Inflammatory macrophage treated with lipopolysaccharide for 4 hours (primary cell): ENCODE measurements around the gene POMZP3.
"Not testable (repeated sequence)": the region's sequence is repeated elsewhere in the genome, so short reads cannot be mapped to it uniquely, and the experiment has no call there.

ENCODE experiments used
- DNase-seq: peaks from one replicate; pipeline ENCODE4 v3.0.0-alpha.2; 2020

Gene POMZP3

DNA sequence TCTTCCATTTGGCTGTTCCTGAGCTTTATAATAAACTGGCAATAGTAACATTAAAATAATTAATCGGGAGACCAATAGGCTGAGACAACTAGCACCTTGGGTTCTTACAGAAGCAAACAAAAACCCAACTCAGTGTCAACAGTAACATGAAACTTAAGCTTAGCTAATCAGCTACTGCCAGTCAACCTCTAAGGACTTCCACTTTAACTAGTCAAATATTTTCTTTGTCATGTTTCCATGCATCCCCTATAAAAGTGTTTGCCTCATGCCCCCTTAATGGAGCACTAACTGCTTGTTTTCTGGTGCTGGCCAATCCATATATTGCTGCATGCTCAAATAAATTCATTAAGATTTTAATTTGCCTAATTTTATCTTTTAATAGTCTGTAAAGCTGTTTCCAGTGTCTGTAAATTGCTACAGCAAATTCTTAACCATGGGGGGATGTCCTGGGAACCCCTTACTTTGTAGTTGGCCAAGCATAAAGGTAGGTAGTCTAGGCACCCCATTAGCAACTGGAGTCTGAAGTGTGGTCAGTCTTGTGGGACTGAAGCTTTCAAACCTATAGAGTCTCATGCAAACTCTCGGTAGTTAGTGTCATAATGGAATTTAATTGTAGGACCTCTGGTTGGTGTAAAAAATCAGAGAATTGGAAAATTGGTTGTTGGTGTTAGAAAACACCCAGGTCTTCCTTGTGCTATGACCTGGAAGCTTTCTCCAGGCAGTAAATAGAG is 40.3 kb downstream of the POMZP3 start:
- peak; percentile 16 for DNase-seq

DNA sequence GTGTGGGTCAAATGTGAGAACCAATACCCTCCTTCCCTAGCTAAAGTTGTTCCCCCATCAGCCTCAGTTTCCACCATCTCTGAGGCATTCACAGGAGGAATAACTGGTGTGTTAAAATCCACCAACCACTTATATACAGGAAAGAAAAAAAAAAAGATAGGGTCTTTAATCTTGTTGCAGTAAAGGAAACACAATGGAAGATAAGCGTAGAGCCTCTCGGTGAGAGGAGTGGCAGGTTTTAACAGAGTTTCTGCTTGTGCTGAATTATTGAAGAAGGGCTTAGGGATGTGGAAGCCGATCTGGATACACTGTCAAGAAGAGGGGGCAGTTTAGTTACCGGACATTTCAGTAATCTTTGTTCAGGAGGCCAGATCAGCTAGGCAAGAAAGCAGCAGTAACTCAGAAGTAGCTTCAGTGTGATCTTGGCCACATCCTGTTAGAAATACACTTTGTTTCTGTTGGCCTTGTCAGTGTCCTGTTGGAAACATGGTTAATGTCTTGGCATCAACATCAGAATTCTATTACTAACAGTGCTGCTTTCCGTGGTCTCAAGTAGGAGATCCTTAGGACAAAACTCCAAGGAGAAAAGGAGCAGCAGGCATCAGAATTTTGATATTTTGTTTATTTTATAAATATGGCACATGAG is 43.3 kb downstream of the POMZP3 start:
- not testable (repeated sequence) for DNase-seq

DNA sequence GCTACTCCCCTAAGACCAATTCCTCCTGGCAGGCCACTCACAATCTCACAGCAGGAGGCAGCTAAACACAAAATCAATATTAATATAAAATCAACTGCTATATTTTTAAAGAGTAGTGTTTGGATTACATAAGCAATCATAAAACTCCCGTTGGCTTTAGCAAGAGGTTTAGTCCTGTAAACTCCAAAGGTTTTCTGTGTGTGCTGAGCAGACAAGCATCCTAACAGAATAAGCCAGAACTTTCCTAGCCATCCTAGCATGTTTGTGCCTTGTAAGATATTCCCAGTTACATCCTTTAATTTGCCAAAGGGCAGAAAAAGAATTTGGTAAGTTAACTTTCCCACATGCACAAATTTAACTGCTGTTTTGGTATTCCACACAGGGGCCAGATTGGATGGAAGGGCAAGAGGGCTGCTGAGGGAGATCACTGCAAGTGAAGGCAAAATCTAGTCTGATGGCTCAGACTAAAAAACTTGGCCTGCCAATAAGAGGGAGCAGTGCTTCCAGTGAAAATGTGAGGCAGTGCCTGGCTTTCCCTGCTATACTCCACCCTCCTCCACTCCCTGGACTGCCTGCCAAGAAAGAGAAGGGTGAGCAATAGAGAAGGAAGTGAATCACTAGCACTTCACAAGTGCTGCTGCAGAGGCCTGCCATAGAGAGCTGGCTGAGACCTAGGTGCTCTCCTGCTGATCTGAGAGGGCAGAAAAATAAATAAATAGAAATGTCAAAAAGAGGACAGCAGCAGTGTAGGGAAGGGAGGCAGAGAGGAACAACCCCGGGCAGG is 44.0 kb downstream of the POMZP3 start:
- DNase-seq, result peak; percentile 54

DNA sequence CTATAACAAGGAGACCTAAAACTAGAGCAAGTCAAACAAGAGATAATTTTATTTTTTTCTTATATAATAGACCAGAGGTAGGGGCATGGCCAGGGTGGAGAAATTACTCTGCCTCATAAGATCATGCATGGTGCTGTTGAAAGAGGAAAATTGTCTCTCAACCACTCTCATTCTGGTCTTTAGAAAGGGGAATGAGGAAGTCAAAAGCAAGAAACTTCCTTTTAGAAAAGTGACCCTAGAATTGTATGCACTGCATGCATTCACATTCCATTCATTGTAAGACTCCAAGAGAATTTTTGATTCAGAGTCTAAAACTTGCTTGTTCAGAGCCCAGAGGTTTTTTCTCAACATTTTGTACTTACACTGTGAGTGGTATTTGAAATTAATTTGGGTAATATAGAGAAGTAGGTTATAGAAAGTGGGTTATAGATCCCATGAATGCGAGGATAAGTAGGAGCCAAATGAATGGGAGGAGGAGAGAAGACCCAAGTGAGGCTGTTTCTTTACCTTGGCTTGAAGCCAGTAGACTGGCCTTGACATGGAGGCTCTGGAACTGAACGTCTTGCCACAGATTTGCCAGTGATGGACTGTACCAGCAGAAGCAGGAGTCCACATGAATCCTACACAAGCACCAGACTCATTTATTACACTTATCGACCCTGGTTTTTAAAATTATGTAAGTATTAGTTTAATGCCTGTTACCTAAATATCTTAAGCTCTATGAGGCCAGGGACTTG is 51.0 kb downstream of the POMZP3 start:
- not testable (repeated sequence) for DNase-seq

DNA sequence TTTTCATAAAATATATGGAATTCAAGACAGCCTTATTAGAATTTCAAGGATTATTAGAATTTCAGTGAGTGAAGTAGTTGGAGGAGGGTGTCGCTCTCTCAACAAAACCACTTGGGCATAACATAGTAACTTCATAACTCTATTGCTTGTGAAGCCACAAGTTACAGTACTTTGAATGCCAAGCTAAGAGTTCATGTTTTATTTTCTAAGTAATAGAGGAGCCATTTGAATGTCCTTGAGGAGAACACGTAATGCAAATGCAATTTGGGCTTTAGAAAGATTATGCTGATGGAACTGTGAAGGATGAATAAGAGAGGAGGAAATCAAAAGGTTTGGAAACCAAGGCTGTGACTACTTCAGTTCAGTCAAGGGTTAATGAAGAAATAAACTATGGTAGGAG is 51.6 kb downstream of the POMZP3 start:
- DNase-seq, result not testable (repeated sequence)

DNA sequence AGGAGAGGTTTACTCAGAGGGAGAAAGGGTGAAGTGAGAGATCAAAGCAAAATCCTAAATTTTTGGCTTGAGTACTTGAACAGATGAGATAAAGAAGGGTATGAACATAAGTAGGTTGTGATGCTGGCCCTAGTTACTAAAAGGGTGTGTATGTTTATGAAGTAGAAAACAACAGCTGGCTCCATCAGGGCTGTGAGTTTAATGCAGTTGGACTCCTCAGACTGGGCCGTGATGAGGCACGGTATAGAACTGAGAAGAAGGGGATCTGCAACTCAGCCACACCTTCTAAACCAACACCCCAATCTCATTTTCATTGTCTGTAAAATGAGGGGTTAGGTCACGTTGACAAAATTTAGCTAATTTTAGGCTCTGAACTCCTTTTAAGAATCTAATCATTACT is 54.8 kb downstream of the POMZP3 start:
- not testable (repeated sequence) for DNase-seq

DNA sequence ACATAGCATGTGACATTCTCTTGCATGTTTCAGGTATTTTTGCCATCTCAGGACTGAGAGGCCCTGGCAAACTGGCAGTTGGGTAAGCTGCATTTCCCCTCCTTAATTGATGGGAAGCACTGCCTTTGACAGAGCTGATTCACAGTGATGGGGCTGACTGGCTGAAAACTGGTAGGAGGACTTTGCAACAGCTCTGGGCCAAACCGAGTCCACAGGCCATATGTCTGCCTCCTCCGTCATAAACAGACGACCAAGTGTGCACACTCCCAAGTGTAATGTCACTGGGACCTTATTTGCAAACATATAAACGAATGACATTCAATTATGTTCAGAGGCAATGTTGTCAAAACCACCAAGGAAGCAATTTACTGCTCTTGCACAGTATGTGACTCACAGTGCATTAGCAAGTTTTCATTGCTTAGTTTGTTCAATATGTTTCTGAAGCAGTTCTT is 56.7 kb downstream of the POMZP3 start:
- peak; percentile 39 for DNase-seq

DNA sequence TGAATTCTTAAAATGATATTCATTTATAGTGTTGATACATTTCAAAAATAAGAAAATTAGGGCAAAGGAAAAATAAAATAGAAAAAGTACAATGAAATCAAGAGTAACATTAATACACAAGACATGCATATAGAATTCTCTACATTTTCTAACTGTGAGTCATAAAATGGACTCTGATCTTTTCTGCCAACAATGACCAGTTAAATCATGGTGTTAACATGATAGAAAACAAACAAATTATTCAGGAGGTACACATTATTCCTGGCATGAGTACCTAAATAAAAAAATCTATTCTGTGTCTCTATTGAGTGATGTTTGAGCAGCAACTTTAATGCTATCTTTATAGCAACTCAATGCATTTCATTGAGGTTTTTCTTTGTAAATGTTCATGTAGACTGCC is 58.3 kb downstream of the POMZP3 start:
- DNase-seq, result not testable (repeated sequence)

DNA sequence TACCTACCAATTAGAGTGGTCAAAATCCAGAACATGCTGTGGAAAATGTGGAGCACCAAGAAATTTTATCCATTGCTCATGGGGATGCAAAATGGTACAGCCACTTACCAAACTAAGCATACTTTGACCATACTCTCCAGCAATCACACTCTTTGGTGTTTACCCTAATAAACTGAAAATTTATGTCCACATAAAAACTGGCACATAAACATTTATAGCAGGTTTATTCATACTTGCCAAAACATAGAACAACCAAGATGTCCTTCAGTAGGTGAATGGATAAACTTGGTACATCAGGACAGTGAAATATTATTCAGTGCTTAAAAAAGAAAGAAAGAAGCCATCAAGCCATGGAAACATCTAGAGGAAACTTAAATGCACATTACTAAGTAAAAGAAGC is 59.3 kb downstream of the POMZP3 start:
- not testable (repeated sequence) for DNase-seq

DNA sequence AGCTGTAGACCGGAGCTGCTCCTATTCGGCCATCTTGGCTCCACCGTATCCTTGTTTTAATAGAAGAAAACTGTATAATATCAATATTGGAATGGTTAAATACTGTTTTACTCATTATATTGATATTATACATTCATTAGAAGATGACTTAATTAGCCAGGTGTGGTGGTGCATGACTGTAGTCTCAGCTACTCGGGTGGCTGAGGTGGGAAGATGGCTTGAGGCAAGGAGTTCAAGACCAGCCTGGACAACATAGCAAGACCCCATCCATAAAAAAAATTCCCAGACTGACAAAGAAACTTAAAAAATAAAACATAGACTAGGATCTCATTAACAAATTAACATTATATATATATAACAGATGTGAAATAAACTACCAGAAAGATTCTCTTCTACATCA is 59.8 kb downstream of the POMZP3 start:
- DNase-seq, result not testable (repeated sequence)

DNA sequence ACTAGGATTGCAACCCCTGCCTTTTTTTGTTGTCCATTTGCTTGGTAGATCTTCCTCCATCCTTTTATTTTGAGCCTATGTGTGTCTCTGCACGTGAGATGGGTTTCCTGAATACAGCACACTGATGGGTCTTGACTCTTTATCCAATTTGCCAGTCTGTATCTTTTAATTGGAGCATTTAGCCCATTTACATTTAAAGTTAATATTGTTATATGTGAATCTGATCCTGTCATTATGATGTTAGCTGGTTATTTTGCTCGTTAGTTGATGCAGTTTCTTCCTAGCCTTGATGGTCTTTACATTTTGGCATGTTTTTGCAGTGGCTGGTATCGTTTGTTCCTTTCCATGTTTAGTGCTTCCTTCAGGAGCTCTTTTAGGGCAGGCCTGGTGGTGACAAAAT is 62.1 kb downstream of the POMZP3 start:
- not testable (repeated sequence) for DNase-seq

DNA sequence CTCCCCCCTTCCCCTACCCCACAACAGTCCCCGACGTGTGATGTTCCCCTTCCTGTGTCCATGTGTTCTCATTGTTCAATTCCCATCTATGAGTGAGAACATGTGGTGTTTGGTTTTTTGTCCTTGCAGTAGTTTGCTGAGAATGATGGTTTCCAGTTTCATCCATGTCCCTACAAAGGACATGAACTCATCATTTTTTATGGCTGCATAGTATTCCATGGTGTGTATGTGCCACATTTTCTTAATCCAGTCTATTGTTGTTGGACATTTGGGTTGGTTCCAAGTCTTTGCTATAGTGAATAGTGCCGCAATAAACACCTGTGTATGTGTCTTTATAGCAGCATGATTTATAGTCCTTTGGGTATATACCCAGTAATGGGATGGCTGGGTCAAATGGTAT is 65.7 kb downstream of the POMZP3 start:
- not testable (repeated sequence) for DNase-seq

DNA sequence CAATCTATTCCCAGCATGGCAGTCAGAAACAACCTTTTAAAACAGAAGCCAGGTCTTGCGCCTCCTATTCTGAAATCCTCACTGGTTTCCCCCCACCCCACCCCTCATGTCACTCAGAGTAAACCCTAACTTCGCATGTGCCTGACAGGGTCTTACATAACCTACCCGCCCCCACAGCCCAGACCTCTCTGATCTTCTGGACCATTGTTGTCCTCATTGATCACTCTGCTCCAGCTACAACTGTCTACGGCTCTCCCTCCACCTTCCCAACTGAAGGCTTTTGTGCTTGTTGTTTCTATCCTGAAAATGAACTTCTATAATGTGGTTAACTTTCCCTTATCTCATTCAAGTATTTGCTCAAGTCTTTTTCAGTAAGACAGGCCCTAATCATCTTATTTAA is 66.9 kb downstream of the POMZP3 start:
- DNase-seq, result not testable (repeated sequence)
